HepG2 (cell line): Measurements from ENCODE around the gene HSPA5. TPM values are rescaled to one million over a fixed set of nuclear protein-coding genes. Genes with fewer than 3 reads are reported as not detected.

Source experiments
- FOXK1 ChIP-seq: sonication (generic); formaldehyde crosslinking; IDR thresholded peaks from 2 replicates; pipeline ENCODE4 v1.4.0; 2020; ENCODE audit warnings: low read depth, missing genetic modification reagents, borderline replicate concordance
- GATAD1 ChIP-seq: IDR thresholded peaks from 2 replicates; pipeline ENCODE4 v1.6.1; 2016; ENCODE audit warnings: missing genetic modification reagents, missing compliant biosample characterization
- KMT2A ChIP-seq: sonication (generic); formaldehyde crosslinking; IDR thresholded peaks from 2 replicates; pipeline ENCODE4 v1.4.0; 2020; ENCODE audit warnings: missing genetic modification reagents
- MAFG ChIP-seq: sonication (generic); formaldehyde crosslinking; IDR thresholded peaks from 2 replicates; pipeline ENCODE4 v1.5.1; 2020; ENCODE audit warnings: mild to moderate bottlenecking, missing genetic modification reagents
- MBNL3 ChIP-seq: fragments of 250-450 bp; sonication (Bioruptor Pico); conservative IDR thresholded peaks from 2 replicates; pipeline ENCODE4 v1.8.0; 2022; ENCODE audit warnings: mild to moderate bottlenecking, inconsistent platforms
- NFATC3 ChIP-seq: sonication (generic); formaldehyde crosslinking; IDR thresholded peaks from 2 replicates; pipeline ENCODE4 v1.5.1; 2020; ENCODE audit warnings: mild to moderate bottlenecking, missing genetic modification reagents
- NR2C2 ChIP-seq: sonication (generic); formaldehyde crosslinking; IDR thresholded peaks from 2 replicates; pipeline ENCODE4 v1.4.0; 2020; ENCODE audit warnings: missing genetic modification reagents, mild to moderate bottlenecking, moderate library complexity, borderline replicate concordance
- PPARG ChIP-seq: conservative IDR thresholded peaks from 2 replicates; pipeline ENCODE4 v1.6.1; 2016; ENCODE audit warnings: missing biosample characterization, missing genetic modification reagents
- SAP130 ChIP-seq: IDR thresholded peaks from 2 replicates; pipeline ENCODE4 v1.6.1; 2016; ENCODE audit warnings: low read depth
- SCMH1 ChIP-seq: sonication (generic); formaldehyde crosslinking; IDR thresholded peaks from 2 replicates; pipeline ENCODE4 v1.9.0; 2021; ENCODE audit warnings: missing genetic modification reagents, mild to moderate bottlenecking, borderline replicate concordance
- SIN3B ChIP-seq: fragments of 150-350 bp; IDR thresholded peaks from 2 replicates; pipeline ENCODE4 v1.6.1; 2014; ENCODE audit warnings: low read length
- SOX13 ChIP-seq, 3 experiments: fragments of 450-650 bp in 1 of 3; sonication (generic) in 1 of 3; formaldehyde crosslinking in 1 of 3; IDR thresholded peaks in 2 of 3; conservative IDR thresholded peaks in 1 of 3; 2 replicates each; pipeline versions ENCODE4 v1.5.0 to v1.6.1; 2016 to 2020; ENCODE audit warnings: antibody characterized with exemption in 1 of 3, mild to moderate bottlenecking in 1 of 3, missing compliant biosample characterization in 1 of 3, missing genetic modification reagents in 1 of 3, moderate library complexity in 1 of 3
- SRF ChIP-seq: IDR thresholded peaks from 2 replicates; pipeline ENCODE4 v1.6.1; 2011; ENCODE audit warnings: mild to moderate bottlenecking, low read depth, low read length, moderate library complexity
- STAG1 ChIP-seq: sonication (generic); formaldehyde crosslinking; IDR thresholded peaks from 2 replicates; pipeline ENCODE4 v1.4.0; 2020; ENCODE audit warnings: missing genetic modification reagents
- TOPORS ChIP-seq: sonication (generic); formaldehyde crosslinking; IDR thresholded peaks from 2 replicates; pipeline ENCODE4 v1.8.0; 2023; ENCODE audit warnings: mild to moderate bottlenecking, missing genetic modification reagents
- ZKSCAN5 ChIP-seq: sonication (generic); formaldehyde crosslinking; IDR thresholded peaks from 2 replicates; pipeline ENCODE4 v1.5.1; 2020; ENCODE audit warnings: mild to moderate bottlenecking, missing genetic modification reagents
- ZNF432 ChIP-seq: sonication (generic); formaldehyde crosslinking; IDR thresholded peaks from 2 replicates; pipeline ENCODE4 v1.5.0; 2020; ENCODE audit warnings: missing genetic modification reagents, mild to moderate bottlenecking, borderline replicate concordance
- ZNF441 ChIP-seq: sonication (generic); formaldehyde crosslinking; IDR thresholded peaks from 2 replicates; pipeline ENCODE4 v1.7.0; 2021; ENCODE audit warnings: missing genetic modification reagents, borderline replicate concordance
- ZNF510 ChIP-seq: sonication (generic); formaldehyde crosslinking; IDR thresholded peaks from 2 replicates; pipeline ENCODE4 v1.4.0; 2020; ENCODE audit warnings: low read depth, mild to moderate bottlenecking, missing genetic modification reagents
- ZNF605 ChIP-seq: sonication (generic); formaldehyde crosslinking; IDR thresholded peaks from 2 replicates; pipeline ENCODE4 v1.8.0; 2022; ENCODE audit warnings: mild to moderate bottlenecking, missing genetic modification reagents
- ZNF660 ChIP-seq: sonication (generic); formaldehyde crosslinking; IDR thresholded peaks from 2 replicates; pipeline ENCODE4 v1.5.1; 2020; ENCODE audit warnings: mild to moderate bottlenecking, low read depth, missing genetic modification reagents, borderline replicate concordance
- ZZZ3 ChIP-seq: sonication (generic); formaldehyde crosslinking; IDR thresholded peaks from 2 replicates; pipeline ENCODE4 v1.4.0; 2020; ENCODE audit warnings: missing genetic modification reagents, mild to moderate bottlenecking, borderline replicate concordance
- polyA plus RNA-seq, 8 experiments: library from polyadenylated mRNA; depleted of rRNA in 3 of 8; stranded (reverse) in 7 of 8; unstranded in 1 of 8; fragments of >200 nt; fragmentation: Illumina TruSeq in 4 of 8; extraction: Trizol in 4 of 8; gene quantifications; 2 replicates each; pipeline versions ENCODE4 v1.2.1 to v1.2.3, GENCODE V29; 2011 to 2016; ENCODE audit warnings: low read depth in 4 of 8, missing spikeins in 1 of 8, mixed read lengths in 1 of 8; ENCODE audit not compliant: insufficient read depth in 1 of 8
- total RNA-seq, 5 experiments: library from RNA; depleted of rRNA; stranded (reverse); fragments of >200 nt; fragmentation: Illumina TruSeq; extraction: Trizol; gene quantifications; 2 replicates each; pipeline ENCODE4 v1.2.3, GENCODE V29; 2016; ENCODE audit warnings: low read depth in 1 of 5
- TF ChIP-seq, protein P1 (sequence below), 2 experiments: sonication (generic) in 1 of 2; formaldehyde crosslinking in 1 of 2; IDR thresholded peaks; 2 replicates each; pipeline versions ENCODE4 v1.4.0 to v1.6.1; 2018 to 2020; ENCODE audit warnings: missing genetic modification reagents in 2 of 2, borderline replicate concordance in 1 of 2, low read depth in 1 of 2, mild to moderate bottlenecking in 1 of 2, missing biosample characterization in 1 of 2
- TF ChIP-seq, protein P2 (sequence below): sonication (generic); formaldehyde crosslinking; IDR thresholded peaks from 2 replicates; pipeline ENCODE4 v1.9.0; 2021; ENCODE audit warnings: missing genetic modification reagents, borderline replicate concordance
- TF ChIP-seq, protein P3 (sequence below): sonication (generic); formaldehyde crosslinking; IDR thresholded peaks from 2 replicates; pipeline ENCODE4 v1.8.0; 2023; ENCODE audit warnings: mild to moderate bottlenecking, missing genetic modification reagents

HSPA5 gene
- total and polyA plus RNA-seq, 2 of the 13 experiments (the other 11 are each of a cell fraction or from before 2014, with no cell fraction given), result 201 to 206 TPM

DNA sequence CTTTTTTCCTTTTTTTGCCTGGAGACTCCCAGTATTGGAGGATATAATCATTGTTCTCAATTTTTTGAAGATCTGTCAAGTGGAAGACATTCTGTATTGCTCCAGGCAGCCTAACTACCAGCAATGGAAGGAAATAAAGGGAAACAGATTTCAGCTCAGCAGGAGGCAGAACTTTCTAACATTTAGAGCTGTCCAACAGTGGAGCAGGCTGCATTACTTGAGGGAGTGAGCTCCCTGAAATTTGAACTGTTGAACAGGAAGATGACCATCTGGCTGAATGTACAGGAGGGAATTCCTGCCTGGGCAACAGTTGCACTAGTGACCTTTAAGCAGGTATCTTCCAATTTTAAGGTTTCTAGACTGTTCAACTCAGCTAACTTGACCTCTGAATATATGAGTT lies 19.4 kb upstream of the HSPA5 start (continued):
- TF ChIP-seq NFATC3 (CRISPR knock-in tag) (no peak), SAP130 (peak; percentile 33; the same call in 1 of the 2 replicates), PPARG (CRISPR knock-in tag) (0 out of 2 replicates have a peak, but pooled peaks have one; percentile 29), ZNF605 (CRISPR knock-in tag) (no peak), MAFG (CRISPR knock-in tag) (no peak), FOXK1 (CRISPR knock-in tag) (no peak), KMT2A (CRISPR knock-in tag) (no peak), SIN3B (no peak), ZNF510 (CRISPR knock-in tag) (no peak), ZZZ3 (CRISPR knock-in tag) (no peak), ZKSCAN5 (no peak), GATAD1 (CRISPR knock-in tag) (no peak), SOX13 (IDR thresholded peaks at IDR 0.05) (no peak), SOX13 (CRISPR knock-in tag; conservative IDR thresholded peaks at IDR 0.05 in 1 of 2, IDR thresholded peaks at IDR 0.05 in 1 of 2) (no peak), NR2C2 (no peak), ZNF441 (CRISPR knock-in tag) (no peak), TOPORS (CRISPR knock-in tag) (no peak), ZNF660 (CRISPR knock-in tag) (no peak), MBNL3 (CRISPR knock-in tag) (no peak), SRF (no peak), ZNF432 (no peak), SCMH1 (CRISPR knock-in tag) (no peak), STAG1 (CRISPR knock-in tag) (peak; percentile 45)
- TF ChIP-seq, protein P1, sequence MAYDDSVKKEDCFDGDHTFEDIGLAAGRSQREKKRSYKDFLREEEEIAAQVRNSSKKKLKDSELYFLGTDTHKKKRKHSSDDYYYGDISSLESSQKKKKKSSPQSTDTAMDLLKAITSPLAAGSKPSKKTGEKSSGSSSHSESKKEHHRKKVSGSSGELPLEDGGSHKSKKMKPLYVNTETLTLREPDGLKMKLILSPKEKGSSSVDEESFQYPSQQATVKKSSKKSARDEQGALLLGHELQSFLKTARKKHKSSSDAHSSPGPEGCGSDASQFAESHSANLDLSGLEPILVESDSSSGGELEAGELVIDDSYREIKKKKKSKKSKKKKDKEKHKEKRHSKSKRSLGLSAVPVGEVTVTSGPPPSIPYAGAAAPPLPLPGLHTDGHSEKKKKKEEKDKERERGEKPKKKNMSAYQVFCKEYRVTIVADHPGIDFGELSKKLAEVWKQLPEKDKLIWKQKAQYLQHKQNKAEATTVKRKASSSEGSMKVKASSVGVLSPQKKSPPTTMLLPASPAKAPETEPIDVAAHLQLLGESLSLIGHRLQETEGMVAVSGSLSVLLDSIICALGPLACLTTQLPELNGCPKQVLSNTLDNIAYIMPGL (CRISPR knock-in tag; IDR thresholded peaks at IDR 0.05; ENCODE audit: borderline replicate concordance in 1 of 2, low read depth in 1 of 2), result no peak
- TF ChIP-seq, protein P2, sequence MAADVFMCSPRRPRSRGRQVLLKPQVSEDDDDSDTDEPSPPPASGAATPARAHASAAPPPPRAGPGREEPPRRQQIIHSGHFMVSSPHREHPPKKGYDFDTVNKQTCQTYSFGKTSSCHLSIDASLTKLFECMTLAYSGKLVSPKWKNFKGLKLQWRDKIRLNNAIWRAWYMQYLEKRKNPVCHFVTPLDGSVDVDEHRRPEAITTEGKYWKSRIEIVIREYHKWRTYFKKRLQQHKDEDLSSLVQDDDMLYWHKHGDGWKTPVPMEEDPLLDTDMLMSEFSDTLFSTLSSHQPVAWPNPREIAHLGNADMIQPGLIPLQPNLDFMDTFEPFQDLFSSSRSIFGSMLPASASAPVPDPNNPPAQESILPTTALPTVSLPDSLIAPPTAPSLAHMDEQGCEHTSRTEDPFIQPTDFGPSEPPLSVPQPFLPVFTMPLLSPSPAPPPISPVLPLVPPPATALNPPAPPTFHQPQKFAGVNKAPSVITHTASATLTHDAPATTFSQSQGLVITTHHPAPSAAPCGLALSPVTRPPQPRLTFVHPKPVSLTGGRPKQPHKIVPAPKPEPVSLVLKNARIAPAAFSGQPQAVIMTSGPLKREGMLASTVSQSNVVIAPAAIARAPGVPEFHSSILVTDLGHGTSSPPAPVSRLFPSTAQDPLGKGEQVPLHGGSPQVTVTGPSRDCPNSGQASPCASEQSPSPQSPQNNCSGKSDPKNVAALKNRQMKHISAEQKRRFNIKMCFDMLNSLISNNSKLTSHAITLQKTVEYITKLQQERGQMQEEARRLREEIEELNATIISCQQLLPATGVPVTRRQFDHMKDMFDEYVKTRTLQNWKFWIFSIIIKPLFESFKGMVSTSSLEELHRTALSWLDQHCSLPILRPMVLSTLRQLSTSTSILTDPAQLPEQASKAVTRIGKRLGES (CRISPR knock-in tag), result no peak
- TF ChIP-seq, protein P3, sequence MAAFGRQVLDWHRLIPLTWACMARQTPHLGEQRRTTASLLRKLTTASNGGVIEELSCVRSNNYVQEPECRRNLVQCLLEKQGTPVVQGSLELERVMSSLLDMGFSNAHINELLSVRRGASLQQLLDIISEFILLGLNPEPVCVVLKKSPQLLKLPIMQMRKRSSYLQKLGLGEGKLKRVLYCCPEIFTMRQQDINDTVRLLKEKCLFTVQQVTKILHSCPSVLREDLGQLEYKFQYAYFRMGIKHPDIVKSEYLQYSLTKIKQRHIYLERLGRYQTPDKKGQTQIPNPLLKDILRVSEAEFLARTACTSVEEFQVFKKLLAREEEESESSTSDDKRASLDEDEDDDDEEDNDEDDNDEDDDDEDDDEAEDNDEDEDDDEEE (CRISPR knock-in tag), result no peak
